HG02852 (cell line): Measurements from ENCODE around the gene SEC24B.
A peak's percentile ranks its signal among the peaks of the same experiment; 100 is the strongest.
"Not testable (repeated sequence)": the region's sequence is repeated elsewhere in the genome, so short reads cannot be mapped to it uniquely, and the experiment has no call there.

ENCODE experiments used
- ATAC-seq: cut with Tn5 transposase; IDR thresholded peaks from one replicate; pipeline ENCODE4 v1.9.1; 2021; ENCODE audit warnings: mild to moderate bottlenecking, moderate library complexity; ENCODE audit not compliant: unreplicated experiment

The SEC24B gene

GRCh38 chr4:109497511-109497910 is 63.9 kb downstream of the SEC24B start:
- no peak for ATAC-seq

GRCh38 chr4:109499513-109499912 is 65.9 kb downstream of the SEC24B start:
- no peak for ATAC-seq

GRCh38 chr4:109506890-109507289 is 73.3 kb downstream of the SEC24B start:
- ATAC-seq, result no peak

GRCh38 chr4:109510687-109511086 is 77.1 kb downstream of the SEC24B start:
- ATAC-seq, result no peak

GRCh38 chr4:109511414-109511813 is 77.8 kb downstream of the SEC24B start:
- ATAC-seq, result no peak

GRCh38 chr4:109513368-109513767 is 79.8 kb downstream of the SEC24B start:
- ATAC-seq, result not testable (repeated sequence)

- ATAC-seq, result no peak
These were observed 98.6 kb downstream of the SEC24B start for GRCh38 chr4:109532182-109532581.

GRCh38 chr4:109545401-109545800 is 111.8 kb downstream of the SEC24B start:
- ATAC-seq, result no peak

- no peak for ATAC-seq
These were observed 113.8 kb downstream of the SEC24B start for GRCh38 chr4:109547394-109547793.

GRCh38 chr4:109548655-109549054 is 115.0 kb downstream of the SEC24B start:
- no peak for ATAC-seq

- no peak for ATAC-seq
These were observed 118.6 kb downstream of the SEC24B start for GRCh38 chr4:109552237-109552636.

- no peak for ATAC-seq
These were observed 119.5 kb downstream of the SEC24B start for GRCh38 chr4:109553130-109553529.

GRCh38 chr4:109554971-109555370 is 121.4 kb downstream of the SEC24B start:
- no peak for ATAC-seq

- ATAC-seq, result no peak
These were observed 123.8 kb downstream of the SEC24B start for GRCh38 chr4:109557433-109557832.

GRCh38 chr4:109558095-109558494 is 124.5 kb downstream of the SEC24B start:
- not testable (repeated sequence) for ATAC-seq

GRCh38 chr4:109559625-109559982 is 126.0 kb downstream of the SEC24B start:
- ATAC-seq, result peak; percentile 25

GRCh38 chr4:109559983-109560686 is 126.5 kb downstream of the SEC24B start, which contains the start of gene MCUB:
Gene MCUB, plus strand, starts transcription at chr4:109560246. Its CDS starts 92 bp downstream, at chr4:109560338.
- peak; percentile 91 for ATAC-seq

- ATAC-seq, result peak; percentile 61
These were observed 127.3 kb downstream of the SEC24B start for GRCh38 chr4:109560687-109561461.

GRCh38 chr4:109562457-109563239 is 129.0 kb downstream of the SEC24B start:
- ATAC-seq, result no peak

- no peak for ATAC-seq
These were observed 137.9 kb downstream of the SEC24B start for GRCh38 chr4:109571494-109571893.

GRCh38 chr4:109572154-109572553 is 138.5 kb downstream of the SEC24B start:
- ATAC-seq, result no peak
